Measurements from ENCODE around the gene TERB1.

The TERB1 gene

DNA sequence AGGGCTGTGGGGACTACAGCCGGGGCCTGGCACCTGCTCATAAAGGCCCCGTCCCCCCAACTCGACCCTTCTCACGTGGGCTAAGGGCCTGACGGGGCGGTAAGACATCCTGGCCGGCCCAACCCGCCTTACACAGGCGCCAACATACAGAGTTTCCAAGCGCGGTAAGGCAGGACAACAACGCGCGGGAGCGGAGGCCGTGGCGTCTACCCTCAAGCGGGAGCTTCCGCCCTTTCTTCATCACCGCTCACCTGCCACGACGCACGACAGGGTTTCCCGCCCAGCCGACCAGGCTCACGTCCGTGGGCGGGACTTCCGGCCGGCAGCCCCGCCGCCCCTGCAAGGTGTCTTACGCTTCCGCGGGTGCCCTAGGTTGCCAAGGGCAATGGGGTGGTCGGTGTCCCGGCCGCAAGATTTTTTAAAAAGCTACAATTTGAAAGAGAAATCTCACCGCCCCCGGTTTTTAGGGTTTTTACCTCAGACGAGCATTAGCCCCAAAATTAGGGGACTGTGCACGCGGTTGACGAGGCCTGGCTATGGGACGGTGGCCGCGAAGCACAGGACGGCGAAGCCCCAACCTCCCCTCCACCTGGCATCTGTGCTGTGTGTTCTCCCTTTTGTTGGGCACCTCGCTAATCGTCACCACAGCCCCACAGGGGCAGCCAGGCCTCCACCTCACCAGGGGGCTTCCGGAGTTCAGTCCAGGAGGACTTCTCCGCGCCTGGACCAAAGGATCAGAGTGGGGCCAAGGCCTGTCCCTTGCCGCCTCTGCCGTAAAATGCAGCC, at the start of gene TERB1:
Gene TERB1 (minus strand): TSS at position 265 of the 786 bp plus-strand sequence. CDS start 4,786 bp downstream, outside the sequence.
- no peak for DNase-seq (ENCODE audit: low read depth)

DNA sequence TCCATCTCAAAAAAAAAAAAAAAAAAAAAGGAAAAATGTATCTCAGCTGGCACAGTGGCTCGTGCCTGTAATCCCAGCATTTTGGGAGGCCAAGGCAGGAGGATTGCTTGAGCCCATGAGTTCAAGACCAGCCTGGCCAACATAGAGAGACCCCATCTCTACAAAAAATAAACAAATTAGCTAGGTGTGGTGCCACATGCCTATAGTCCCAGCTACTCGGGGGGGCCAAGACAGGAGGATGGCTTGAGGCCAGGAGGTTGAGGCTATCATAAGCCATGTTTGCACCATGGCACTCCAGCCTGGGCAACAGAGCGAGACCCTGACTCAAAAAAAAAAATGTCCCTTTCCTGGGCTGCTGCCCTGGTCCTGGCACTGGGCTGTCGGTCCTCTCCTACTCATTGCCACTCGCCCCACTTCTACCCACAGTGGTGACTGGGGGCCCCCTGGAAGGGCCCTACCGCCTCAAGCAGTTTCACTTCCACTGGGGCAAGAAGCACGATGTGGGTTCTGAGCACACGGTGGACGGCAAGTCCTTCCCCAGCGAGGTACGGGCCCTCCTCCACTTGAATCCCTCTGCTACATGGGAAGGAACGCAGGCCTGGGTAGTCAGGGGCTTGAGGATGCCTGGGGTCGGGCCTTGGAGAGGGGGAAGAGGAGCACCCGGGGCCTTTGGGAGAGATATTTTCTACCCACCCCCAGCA, 48.9 kb upstream of the TERB1 start:
- DNase-seq (ENCODE audit: low read depth), result no peak

DNA sequence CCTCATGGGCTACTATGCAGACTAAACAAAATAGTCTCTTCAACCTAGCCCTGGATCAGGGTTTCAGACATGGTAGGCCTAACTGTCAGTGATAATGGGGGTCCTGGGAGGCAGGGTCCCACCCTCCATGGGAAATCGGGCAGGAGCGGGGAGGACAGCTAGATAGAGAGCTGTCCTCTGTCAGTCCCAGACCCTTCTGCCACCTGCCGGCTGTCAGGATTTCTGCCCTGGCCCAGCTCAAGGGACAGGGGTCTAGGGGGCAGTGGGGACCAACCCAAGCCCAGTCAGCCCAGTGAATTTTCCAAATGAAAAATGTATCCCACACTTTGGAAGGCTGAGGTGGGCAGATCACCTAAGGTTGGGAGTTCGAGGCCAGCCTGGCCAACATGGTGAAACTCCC, 48.2 kb upstream of the TERB1 start:
- no peak for DNase-seq (ENCODE audit: low read depth)

DNA sequence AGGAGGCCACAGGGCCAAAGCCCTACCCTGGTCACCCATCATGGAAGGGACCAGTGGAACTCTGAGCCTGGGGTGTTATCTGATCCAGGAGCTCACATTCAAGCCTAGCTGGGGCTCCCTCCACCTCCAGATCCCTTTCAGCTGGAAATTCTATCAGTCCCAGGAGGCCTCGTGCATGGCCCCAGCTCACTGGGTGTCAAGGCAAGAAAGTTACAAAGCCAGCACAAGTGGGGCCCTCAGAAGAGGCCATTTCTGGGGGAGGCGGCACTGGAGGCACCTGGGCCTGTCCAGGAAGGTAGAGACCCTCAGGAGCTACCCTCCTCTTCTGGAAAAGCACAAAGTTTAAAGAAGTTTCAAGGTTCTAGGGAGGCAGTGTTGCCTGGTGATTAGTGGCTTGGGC, 47.6 kb upstream of the TERB1 start:
- DNase-seq (ENCODE audit: low read depth), result no peak

- DNase-seq (ENCODE audit: low read depth), result no peak
These were observed 46.8 kb upstream of the TERB1 start for GRCh38 chr16:66848172-66848571.

GRCh38 chr16:66847533-66848067, 46.2 kb upstream of the TERB1 start:
- DNase-seq (ENCODE audit: low read depth), result no peak

DNA sequence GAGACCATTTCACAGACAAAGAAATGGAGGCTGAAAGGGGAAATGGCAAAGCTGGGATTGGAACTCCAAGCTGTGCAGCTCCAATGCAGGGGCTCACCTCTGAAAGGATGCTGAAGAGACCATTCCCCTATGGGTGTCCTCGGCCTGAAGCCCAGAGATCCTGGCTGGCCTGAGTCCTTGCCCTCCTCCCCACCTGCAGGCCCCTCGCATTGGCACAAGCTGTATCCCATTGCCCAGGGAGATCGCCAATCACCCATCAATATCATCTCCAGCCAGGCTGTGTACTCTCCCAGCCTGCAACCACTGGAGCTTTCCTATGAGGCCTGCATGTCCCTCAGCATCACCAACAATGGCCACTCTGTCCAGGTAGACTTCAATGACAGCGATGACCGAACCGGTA, 45.4 kb upstream of the TERB1 start:
- DNase-seq (ENCODE audit: low read depth), result no peak

- no peak for DNase-seq (ENCODE audit: low read depth)
These were observed 44.9 kb upstream of the TERB1 start for GRCh38 chr16:66846266-66846665.

DNA sequence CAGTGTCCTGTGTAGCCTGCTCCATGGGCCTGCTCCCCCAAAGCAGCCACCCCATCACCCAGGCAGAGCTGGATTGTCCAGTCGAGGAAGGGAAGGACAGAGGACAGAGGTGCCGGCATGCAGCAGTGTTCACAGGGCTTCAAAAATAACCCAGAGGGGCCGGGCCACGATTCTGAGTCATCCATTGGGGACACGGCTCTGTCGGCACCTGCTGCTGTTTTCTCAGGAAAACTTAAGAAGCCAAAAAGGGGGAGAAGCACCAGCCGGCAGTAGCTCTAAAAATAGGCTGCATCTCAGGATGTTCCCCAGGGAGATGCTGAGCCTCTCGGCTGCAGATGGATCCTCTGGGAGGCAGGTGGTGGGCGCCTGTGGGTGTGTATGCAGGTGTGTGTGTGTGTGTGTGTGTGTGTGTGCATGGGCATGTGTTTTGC, 44.4 kb upstream of the TERB1 start:
- DNase-seq (ENCODE audit: low read depth), result no peak

DNA sequence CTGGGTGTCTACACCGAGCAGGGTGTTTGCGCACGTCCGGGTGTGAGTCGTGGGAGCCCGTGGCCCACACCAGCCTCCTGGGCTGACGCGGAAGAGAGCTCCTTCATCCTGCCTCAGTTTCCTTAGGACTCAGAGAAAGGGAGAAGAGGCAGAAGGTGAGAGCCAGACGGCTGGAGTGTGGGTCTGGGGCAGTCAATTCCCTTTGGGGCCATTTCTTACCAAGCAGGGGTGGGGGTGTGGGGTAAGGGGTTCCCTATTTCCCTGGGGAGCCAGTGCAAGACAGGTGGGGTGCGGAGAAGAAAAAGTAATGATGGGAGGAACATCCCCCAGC, 43.7 kb upstream of the TERB1 start:
- no peak for DNase-seq (ENCODE audit: low read depth)

- no peak for DNase-seq (ENCODE audit: low read depth)
These were observed 43.1 kb upstream of the TERB1 start, which contains the start of gene CA7 for GRCh38 chr16:66844342-66845079. Gene CA7, plus strand, starts transcription at chr16:66844414. Its CDS starts 74 bp downstream, at chr16:66844488.

DNA sequence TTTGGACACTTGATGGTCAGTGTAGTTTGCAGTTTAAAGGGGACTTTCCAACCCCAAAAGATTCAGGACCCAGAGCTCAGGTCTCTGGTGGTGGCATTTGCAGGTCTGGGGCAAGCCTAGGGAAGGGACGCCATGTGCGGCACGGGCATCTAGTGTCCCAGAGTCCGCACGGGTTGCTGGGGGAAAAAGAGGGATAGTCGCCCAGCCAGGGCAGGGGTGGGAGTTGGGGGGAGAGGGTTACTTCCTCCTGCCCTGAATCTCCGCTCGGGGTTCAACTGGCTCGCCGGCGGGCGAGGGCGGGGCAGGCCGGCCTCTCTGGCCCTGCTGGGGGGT, 42.6 kb upstream of the TERB1 start:
- DNase-seq (ENCODE audit: low read depth), result no peak

DNA sequence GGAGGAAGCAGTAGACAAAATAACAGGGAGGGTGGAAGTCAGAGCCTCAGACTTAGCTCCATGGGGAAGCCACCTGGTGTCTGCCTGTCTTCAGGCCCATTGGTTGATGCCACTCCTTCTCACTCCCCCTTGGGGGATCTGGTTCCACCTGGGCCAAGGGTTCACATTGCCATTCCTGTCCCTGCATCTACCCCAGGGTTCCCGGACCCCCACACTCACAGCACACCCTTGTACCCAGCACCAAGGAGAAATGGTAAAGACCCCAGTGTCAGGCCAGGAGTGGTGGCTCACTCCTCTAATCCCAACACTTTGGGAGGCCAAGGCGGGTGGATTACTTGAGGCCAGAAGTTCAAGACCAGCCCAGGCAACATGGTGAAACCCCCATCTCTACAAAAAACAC, 41.8 kb upstream of the TERB1 start:
- no peak for DNase-seq (ENCODE audit: low read depth)

- DNase-seq (ENCODE audit: low read depth), result no peak
These were observed 41.4 kb upstream of the TERB1 start for GRCh38 chr16:66842765-66843164.

- DNase-seq (ENCODE audit: low read depth), result no peak
These were observed 40.0 kb upstream of the TERB1 start for GRCh38 chr16:66841366-66841765.

DNA sequence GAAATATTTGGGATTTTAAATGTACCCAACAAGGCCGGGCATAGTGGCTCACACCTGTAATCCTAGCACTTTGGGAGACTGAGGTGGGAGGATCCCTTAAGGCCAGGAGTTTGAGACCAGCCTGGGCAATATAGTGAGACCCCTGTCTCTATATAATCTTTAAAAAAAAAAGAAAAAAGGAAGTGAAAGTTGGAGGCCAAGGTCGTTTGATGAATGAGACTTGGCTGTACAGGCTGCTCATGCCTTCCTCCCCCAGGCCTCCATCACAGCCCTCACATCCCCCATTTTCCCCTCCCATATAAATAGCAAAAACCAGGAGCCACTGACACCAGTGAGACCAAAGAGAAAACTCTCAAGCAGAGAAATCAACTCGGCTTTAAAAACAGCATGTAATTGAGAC, 39.5 kb upstream of the TERB1 start:
- DNase-seq (ENCODE audit: low read depth), result no peak

- DNase-seq (ENCODE audit: low read depth), result no peak
These were observed 33.4 kb upstream of the TERB1 start for GRCh38 chr16:66834746-66835145.

GRCh38 chr16:66832661-66833305, 31.4 kb upstream of the TERB1 start:
- DNase-seq (ENCODE audit: low read depth), result no peak

- no peak for DNase-seq (ENCODE audit: low read depth)
These were observed 30.8 kb upstream of the TERB1 start for GRCh38 chr16:66832190-66832589.

GRCh38 chr16:66830422-66831404, 29.3 kb upstream of the TERB1 start, which contains the start of gene NAE1:
Gene NAE1, minus strand, starts transcription at chr16:66830976. Its CDS starts 77 bp downstream, at chr16:66830899.
- DNase-seq (ENCODE audit: low read depth), result peak; percentile 86

GRCh38 chr16:66824006-66824405, 22.6 kb upstream of the TERB1 start:
- no peak for DNase-seq (ENCODE audit: low read depth)
